HG02870 (cell line): ENCODE results near the gene ALK.
"Not testable (repeated sequence)": the region's sequence is repeated elsewhere in the genome, so short reads cannot be mapped to it uniquely, and the experiment has no call there.

Experiments used
- ATAC-seq: cut with Tn5 transposase; IDR thresholded peaks from one replicate; pipeline ENCODE4 v1.9.1; 2021; ENCODE audit warnings: mild to moderate bottlenecking, moderate library complexity; ENCODE audit not compliant: unreplicated experiment

The ALK gene

DNA sequence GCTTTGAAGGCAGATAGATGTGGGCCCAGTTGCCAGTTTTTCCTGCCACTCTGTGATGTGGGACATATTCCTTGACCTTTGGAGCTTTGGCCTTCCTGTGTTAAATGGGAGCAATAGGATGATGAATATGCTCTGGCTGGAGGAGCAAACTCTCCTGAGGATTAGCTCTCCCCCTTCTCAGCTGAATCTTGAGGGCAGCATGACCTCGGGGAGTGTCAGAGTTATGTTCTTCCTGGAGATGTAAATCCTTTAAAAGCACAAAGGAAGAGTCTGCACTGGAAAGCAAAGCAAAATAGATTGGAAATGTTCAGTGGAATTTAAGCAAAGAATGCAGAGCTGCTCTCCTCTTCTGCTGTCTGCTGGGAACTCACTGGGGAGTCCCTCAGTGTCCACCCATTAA lies 160.1 kb downstream of the ALK start:
- no peak for ATAC-seq

- ATAC-seq: no peak
Observed at GRCh38 chr2:29760008-29760407, 161.4 kb downstream of the ALK start.

GRCh38 chr2:29759360-29759759 lies 162.0 kb downstream of the ALK start:
- ATAC-seq: no peak

DNA sequence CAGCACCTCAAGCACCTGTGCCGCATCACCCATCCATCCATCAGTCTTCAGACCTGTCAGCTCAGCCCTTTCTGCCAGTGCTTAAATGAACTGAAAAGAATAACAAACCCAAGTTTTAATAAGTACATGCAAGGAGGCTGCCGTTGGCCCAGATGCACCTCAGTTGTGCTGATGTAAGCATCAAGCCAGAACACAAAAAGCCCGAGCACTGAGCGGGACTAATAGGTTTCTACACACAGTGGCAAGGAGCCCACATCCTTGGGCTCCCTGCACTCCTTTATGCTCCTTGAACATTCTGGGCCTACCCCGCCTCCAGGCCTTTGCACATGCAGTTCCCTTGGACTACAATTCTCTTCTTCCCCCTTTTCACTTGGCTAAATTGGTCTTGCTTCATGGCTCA lies 165.6 kb downstream of the ALK start:
- ATAC-seq: no peak

- ATAC-seq: no peak
Observed at GRCh38 chr2:29755233-29755632, 166.2 kb downstream of the ALK start.

GRCh38 chr2:29753671-29754444 lies 167.5 kb downstream of the ALK start:
- ATAC-seq: no peak

DNA sequence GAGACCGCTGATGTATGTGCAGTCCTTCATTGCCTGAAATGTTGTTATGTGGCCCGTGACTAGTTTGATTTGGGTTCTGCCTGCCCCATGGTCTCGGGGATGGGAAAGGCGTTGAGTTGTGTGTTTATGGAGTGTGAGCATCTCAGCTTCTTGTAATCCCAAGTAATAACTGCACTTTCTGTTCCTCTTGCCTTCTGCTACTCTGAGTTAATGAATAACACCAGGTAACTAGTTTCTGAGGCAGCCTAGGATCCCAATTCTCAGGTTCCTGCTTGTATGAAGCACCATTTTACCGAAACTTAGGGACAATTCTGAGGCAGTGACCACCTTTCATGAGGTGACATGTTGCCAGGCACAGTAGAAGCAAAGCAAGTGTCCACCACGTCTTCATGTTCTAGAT lies 170.0 kb downstream of the ALK start:
- no peak for ATAC-seq

- not testable (repeated sequence) for ATAC-seq
Observed at GRCh38 chr2:29750463-29750862, 170.9 kb downstream of the ALK start.

- no peak for ATAC-seq
Observed at GRCh38 chr2:29749843-29750242, 171.5 kb downstream of the ALK start.

DNA sequence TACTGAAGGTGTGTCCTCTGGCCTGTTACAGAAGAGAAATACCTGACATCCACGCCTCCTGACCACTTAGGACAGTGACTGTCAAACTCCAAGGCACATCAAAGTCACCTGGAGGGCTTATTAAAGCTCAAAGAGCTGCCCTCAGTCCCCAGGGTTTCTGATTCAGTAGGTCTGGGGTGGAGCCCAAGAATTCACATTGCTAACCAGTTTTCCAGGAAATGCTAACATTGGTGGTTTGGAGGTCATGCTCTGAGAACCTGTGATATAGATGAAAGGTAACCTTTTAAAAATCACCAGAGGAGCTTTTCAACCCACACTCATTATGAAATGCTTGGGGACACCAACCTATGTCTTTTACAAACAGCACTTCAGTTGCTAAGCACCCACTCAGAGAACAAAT lies 172.3 kb downstream of the ALK start:
- no peak for ATAC-seq

GRCh38 chr2:29747786-29748470 lies 173.5 kb downstream of the ALK start:
- ATAC-seq: no peak

DNA sequence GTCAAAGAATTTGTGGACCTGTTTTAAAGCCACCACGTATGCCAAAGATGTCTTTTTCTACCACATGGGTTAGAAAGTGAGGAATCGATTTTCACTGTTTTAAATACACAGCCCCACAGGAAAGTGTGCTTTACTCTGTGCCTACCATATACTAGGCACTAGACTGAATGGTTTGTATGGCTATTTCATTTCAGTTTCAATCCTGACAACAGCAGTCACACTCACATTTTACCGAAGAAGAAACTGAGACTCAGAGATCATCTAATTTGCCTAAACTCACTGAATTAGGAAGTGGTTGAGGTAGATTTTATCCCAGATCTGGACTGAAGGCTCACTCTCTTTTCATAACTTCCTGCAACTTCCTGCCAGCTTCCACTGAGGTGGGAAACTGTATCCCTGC lies 176.4 kb downstream of the ALK start:
- ATAC-seq: no peak

GRCh38 chr2:29743516-29743915 lies 177.9 kb downstream of the ALK start:
- no peak for ATAC-seq

DNA sequence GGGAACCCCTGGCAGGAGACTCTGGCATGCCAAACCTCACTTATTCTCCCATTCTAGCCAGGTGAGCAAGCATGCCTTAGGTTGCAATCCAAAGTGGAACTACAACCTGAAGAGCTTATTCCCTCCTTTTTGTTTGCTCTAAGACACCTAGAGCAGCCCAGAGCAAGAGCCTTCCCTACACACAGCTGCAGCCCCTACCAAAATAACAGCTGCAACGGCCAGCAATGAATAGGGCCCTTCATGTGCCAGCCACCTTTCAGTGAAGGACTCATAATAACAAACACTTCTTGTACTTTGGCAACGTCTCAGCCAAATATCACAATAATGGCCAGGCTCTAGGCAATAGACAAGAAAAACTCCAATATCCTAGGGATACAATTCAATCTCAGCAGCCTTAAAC lies 178.7 kb downstream of the ALK start:
- no peak for ATAC-seq

GRCh38 chr2:29741132-29741531 lies 180.3 kb downstream of the ALK start:
- no peak for ATAC-seq

DNA sequence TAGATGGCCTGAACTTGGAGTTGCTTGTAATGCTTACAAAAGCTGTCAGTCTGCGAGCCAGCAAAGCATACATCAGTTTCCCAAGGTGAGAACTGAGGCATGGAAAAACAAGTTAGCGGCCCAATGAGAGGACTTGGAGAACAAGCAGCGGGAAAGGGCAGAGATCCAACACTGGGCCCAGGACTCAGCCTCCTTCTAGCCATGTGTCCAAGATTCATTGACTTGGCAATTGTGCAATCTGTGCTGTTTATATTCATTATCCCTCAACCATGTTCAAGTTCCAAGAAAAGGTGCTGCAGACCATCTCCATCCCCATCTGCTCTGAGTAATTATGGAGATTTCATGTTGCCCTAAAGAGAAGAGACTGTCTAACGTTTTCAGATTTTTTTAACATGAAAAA lies 187.4 kb downstream of the ALK start:
- no peak for ATAC-seq

DNA sequence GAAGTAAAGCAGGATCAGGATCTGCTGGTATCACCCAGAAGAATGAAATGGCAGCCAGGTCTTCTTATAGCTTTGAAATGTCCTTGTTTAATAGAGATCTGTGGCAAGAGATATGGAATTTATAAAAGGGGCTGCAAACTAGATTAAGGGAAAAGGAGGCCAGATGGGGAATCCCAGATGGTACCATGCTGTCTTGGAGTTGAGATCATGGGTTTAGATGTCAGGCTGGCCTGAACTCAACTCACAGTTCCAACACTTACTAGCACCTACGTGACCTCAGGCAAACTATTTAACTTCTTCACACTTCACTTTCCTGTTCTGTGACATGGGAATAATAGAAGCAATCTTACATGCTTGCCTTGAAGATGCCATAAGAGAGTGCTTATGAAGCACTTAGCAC lies 188.2 kb downstream of the ALK start:
- ATAC-seq: no peak

DNA sequence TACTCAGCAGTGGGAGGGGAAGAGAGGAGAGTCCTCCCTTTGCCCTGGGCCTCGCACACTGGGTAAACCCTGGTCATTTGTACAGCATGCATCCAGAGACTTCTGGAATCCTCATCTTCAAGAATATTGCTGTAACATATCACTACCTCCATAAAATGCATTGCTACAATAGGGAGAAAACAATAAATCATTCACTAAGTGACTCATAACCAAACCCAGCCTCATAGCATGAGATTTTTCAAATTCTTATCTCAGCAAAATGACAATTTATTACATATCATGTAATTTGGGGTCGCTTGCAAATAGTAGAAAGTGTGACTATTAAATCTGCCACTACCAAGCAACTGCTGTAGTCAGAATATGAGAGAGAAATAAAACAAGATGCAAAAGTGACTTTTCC lies 189.4 kb downstream of the ALK start:
- ATAC-seq: no peak

DNA sequence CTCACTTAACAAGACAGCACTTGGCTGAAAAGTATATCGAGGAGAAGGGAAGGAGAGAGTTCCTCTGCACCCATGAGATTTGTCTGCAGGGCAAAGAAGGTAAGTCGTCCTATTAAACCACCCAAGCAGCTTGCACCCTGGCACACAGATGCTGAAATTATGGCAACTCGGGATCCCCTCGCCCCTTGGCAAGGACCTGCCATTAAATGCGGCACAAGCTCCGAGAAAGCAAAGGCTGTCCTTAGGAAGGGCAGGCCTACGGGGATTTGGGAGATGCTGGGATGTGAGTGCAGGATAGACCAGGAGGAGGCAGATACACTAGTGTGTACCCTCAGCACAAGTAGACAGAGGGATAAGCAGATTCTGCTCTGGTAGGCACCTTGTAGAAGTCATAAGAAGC lies 191.5 kb downstream of the ALK start:
- no peak for ATAC-seq

GRCh38 chr2:29729401-29729800 lies 192.0 kb downstream of the ALK start:
- ATAC-seq: no peak

DNA sequence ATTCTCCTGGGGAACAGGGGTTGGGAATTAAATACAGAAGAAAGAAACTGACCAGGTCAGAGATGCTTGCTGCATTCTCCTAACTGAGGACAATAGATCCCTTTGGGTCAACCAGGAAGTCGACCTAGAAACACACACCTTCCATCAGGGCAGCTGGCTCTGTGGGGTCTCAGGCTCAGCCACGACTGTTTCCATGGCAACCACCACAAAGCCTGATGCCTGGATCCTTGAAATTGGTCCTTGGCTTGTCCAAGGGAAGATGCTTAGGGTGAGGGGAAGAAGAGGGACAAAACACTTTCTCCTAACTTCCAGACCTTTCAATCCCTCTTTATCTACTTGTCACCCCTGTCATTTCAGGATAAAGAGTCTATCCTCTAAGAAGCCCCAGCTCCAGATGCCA lies 194.4 kb downstream of the ALK start:
- ATAC-seq: no peak

DNA sequence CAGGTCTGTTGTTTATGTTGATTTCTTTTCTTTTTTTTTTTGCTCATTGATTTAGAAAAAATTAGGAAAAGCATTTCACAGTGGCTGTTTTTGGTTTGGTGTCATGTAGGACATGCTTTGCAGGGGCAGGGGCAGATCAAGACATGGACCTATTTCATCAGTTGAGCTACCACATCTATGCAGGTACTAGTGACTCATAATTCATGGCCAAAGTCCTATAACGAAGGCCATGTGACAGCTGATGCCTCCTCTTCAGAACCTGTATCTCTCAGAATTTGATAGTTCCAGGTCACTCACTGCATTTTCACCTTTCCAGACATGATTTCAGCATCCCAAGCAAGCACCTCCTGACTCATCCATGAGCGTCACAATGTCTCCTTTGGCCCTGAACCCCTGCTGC lies 195.8 kb downstream of the ALK start:
- ATAC-seq: no peak

DNA sequence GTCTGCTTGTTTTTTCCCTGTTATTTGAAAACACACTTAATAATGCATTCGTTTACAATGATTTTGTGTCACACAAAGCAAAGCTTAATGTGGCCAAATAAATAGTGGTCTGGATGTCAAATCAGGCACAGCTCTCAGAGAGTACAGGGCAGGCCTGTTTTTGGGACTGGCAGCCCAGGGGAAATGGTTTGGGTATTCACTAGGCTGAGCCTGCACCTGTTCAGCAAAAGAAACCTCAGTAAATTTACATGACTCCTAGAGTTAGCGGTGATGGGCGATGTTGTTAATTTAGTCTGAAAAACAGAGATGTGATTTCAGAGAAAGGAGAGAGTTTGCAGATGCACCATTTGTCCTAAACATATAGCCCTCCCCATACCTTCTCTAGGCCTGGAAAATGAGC lies 197.1 kb downstream of the ALK start:
- ATAC-seq: no peak
